K562 (cell line): ENCODE measurements around the gene ZNF594. TPM values are rescaled to one million over a fixed set of nuclear protein-coding genes. Genes with fewer than 3 reads are reported as not detected.

Experiments
- ATAC-seq: fragments of 200-7000 bp; cut with Tn5 transposase; 3 replicates; pipeline ENCODE4 v1.9.1; 2020; ENCODE audit warnings: moderate library complexity
- BruUV-seq: library from RNA; stranded (reverse); fragments of 400-500 nt; replicated peaks from 2 replicates; lab custom pipeline; 2021; lab: Mats Ljungman, UMichigan
- CTCF ChIA-PET: fragments of 300-600 bp; formaldehyde crosslinking; extraction: SDS; loops from one replicate; lab custom pipeline; 2021; ENCODE audit warnings: low intra/inter-chr PET ratio; lab: Yijun Ruan, JAX
- POLR2A ChIA-PET: fragments of 300-600, 350-650 bp; sonication (Branson Sonifier 250); formaldehyde crosslinking; extraction: SDS; loops from one replicate; lab custom pipeline; 2021; ENCODE audit warnings: antibody characterized with exemption, inconsistent platforms; lab: Yijun Ruan, JAX
- DNase-seq, 4 experiments: peaks; one replicate each; pipeline versions ENCODE4 v3.0.0 to v3.0.0-alpha.2; 2011 to 2018; ENCODE audit warnings: low spot score in 3 of 4, mixed read lengths in 3 of 4; ENCODE audit errors: extremely low read depth in 1 of 4
- FAIRE-seq: peaks from 2 replicates; lab custom pipeline; 2011; peaks lifted over from hg19 to GRCh38; lab: Jason Lieb, UNC
- H2AFZ ChIP-seq: 2 replicates; pipeline ENCODE4 v1.6.0; 2011; ENCODE audit warnings: low read depth, low read length, control low read depth, inconsistent platforms
- H3K27ac ChIP-seq: fragments of 200-600 bp; 3 replicates; pipeline ENCODE4 v1.8.0; 2011; ENCODE audit warnings: low read depth, mild to moderate bottlenecking, control low read depth, inconsistent platforms, low read length, moderate library complexity, mixed read lengths; ENCODE audit errors: extremely low read depth
- H3K27me3 ChIP-seq, 2 experiments: fragments of 300-600 bp in 1 of 2; 2 replicates in 1 of 2; 3 replicates in 1 of 2; pipeline versions ENCODE4 v1.6.0 to v1.8.0; 2011; ENCODE audit warnings: inconsistent platforms in 2 of 2, low read length in 2 of 2, mild to moderate bottlenecking in 1 of 2, mixed read lengths in 1 of 2, moderate library complexity in 1 of 2; ENCODE audit not compliant: control insufficient read depth in 2 of 2, insufficient read depth in 2 of 2
- H3K36me3 ChIP-seq: fragments of 300-600 bp; 3 replicates; pipeline ENCODE4 v1.8.0; 2011; ENCODE audit warnings: mild to moderate bottlenecking, low read length, inconsistent platforms; ENCODE audit not compliant: control insufficient read depth, insufficient read depth
- H3K4me1 ChIP-seq, 2 experiments: fragments of 200-600 bp in 1 of 2; replicated peaks in 1 of 2; 2 replicates in 1 of 2; 3 replicates in 1 of 2; pipeline versions ENCODE4 v1.5.1 to v1.8.0; 2011; ENCODE audit warnings: inconsistent platforms in 2 of 2, low read length in 2 of 2, mild to moderate bottlenecking in 1 of 2, mixed read lengths in 1 of 2, moderate library complexity in 1 of 2; ENCODE audit not compliant: control insufficient read depth in 2 of 2, insufficient read depth in 2 of 2
- H3K4me2 ChIP-seq: 2 replicates; pipeline ENCODE4 v1.6.1; 2011; ENCODE audit warnings: low read length, control low read depth, inconsistent platforms, mixed read lengths; ENCODE audit not compliant: insufficient read depth
- H3K4me3 ChIP-seq: fragments of 200-600 bp; sonication (generic), shearing (Covaris generic); 2 replicates; pipeline ENCODE4 v1.5.1; 2016; ENCODE audit warnings: control low read depth, inconsistent platforms
- H3K79me2 ChIP-seq: fragments of 200-600 bp; 3 replicates; pipeline ENCODE4 v1.8.0; 2011; ENCODE audit warnings: low read length, inconsistent platforms; ENCODE audit not compliant: control insufficient read depth, insufficient read depth
- H3K9ac ChIP-seq, 2 experiments: 2 replicates each; pipeline versions ENCODE4 v1.6.0 to v1.6.1; 2011; ENCODE audit warnings: low read depth in 2 of 2, low read length in 2 of 2, control low read depth in 1 of 2, inconsistent platforms in 1 of 2, mild to moderate bottlenecking in 1 of 2, mixed read lengths in 1 of 2; ENCODE audit not compliant: insufficient read depth in 1 of 2
- H3K9me1 ChIP-seq: one replicate; pipeline ENCODE4 v1.6.0; 2011; ENCODE audit warnings: inconsistent platforms, mild to moderate bottlenecking, low read length, moderate library complexity; ENCODE audit not compliant: control insufficient read depth, insufficient read depth
- H3K9me3 ChIP-seq: replicated peaks from 2 replicates; pipeline ENCODE4 v1.5.1; 2011; ENCODE audit warnings: low read depth, low read length, inconsistent platforms; ENCODE audit not compliant: control insufficient read depth, insufficient read depth
- H4K20me1 ChIP-seq: replicated peaks from 2 replicates; pipeline ENCODE4 v1.6.1; 2011; ENCODE audit warnings: low read length, inconsistent platforms, mixed read lengths; ENCODE audit not compliant: control insufficient read depth, insufficient read depth
- BRD9 ChIP-seq: fragments of 450-650 bp; IDR thresholded peaks from 2 replicates; pipeline ENCODE4 v1.6.1; 2018; ENCODE audit warnings: low read depth; ENCODE audit not compliant: partially characterized antibody
- CEBPG ChIP-seq, 3 experiments: fragments of 200-800 bp in 1 of 3; sonication (Bioruptor generic) in 1 of 3; sonication (generic) in 1 of 3; formaldehyde crosslinking in 1 of 3; IDR thresholded peaks in 2 of 3; conservative IDR thresholded peaks in 1 of 3; 2 replicates each; pipeline versions ENCODE4 v1.6.1 to v1.8.0; 2016 to 2022; ENCODE audit warnings: missing compliant biosample characterization in 2 of 3, missing genetic modification characterization in 2 of 3, mild to moderate bottlenecking in 1 of 3, missing genetic modification reagents in 1 of 3
- FOXA1 ChIP-seq: fragments of 450-650 bp; IDR thresholded peaks from 2 replicates; pipeline ENCODE4 v1.6.1; 2016; ENCODE audit warnings: mild to moderate bottlenecking, borderline replicate concordance
- LEF1 ChIP-seq: fragments of 450-650 bp; IDR thresholded peaks from 2 replicates; pipeline ENCODE4 v1.6.1; 2016; ENCODE audit warnings: mild to moderate bottlenecking
- NFIC ChIP-seq: fragments of 450-650 bp; IDR thresholded peaks from 2 replicates; pipeline ENCODE4 v1.6.1; 2017; ENCODE audit warnings: mild to moderate bottlenecking, inconsistent platforms
- POU5F1 ChIP-seq: fragments of 150-350 bp; IDR thresholded peaks from 2 replicates; pipeline ENCODE4 v1.6.1; 2014; ENCODE audit warnings: borderline replicate concordance, low read length, low read depth, mild to moderate bottlenecking; ENCODE audit not compliant: partially characterized antibody
- TOE1 ChIP-seq, 2 experiments: fragments of 450-650 bp in 1 of 2; sonication (generic) in 1 of 2; formaldehyde crosslinking in 1 of 2; IDR thresholded peaks; 2 replicates each; pipeline versions ENCODE4 v1.7.1 to v1.8.0; 2016 to 2022; ENCODE audit warnings: borderline replicate concordance in 2 of 2, mild to moderate bottlenecking in 2 of 2, antibody characterized with exemption in 1 of 2, inconsistent platforms in 1 of 2, low read depth in 1 of 2, missing genetic modification reagents in 1 of 2, moderate library complexity in 1 of 2
- ZKSCAN1 ChIP-seq: fragments of 150-350 bp; IDR thresholded peaks from 2 replicates; pipeline ENCODE4 v1.6.1; 2016; ENCODE audit warnings: low read depth, low read length
- ZNF707 ChIP-seq: fragments of 250-450 bp; sonication (Bioruptor Pico); conservative IDR thresholded peaks from 2 replicates; pipeline ENCODE4 v1.8.0; 2022; ENCODE audit warnings: inconsistent platforms, mild to moderate bottlenecking, moderate library complexity
- ZZZ3 ChIP-seq: fragments of 450-650 bp; IDR thresholded peaks from 2 replicates; pipeline ENCODE4 v1.6.1; 2016; ENCODE audit warnings: antibody characterized with exemption, mild to moderate bottlenecking, moderate library complexity
- WGBS: fragments of 100-300 bp; shearing (Covaris generic); methylation state at CpG from one replicate; pipeline ENCODE4 v1.1.6; 2016; ENCODE audit warnings: low coverage, mixed read lengths; ENCODE audit not compliant: insufficient coverage; ENCODE audit errors: missing lambda C conversion rate; 5-methylcytosine and 5-hydroxymethylcytosine counted together
- in situ Hi-C: fragments of 300-500 bp; cut with MboI; formaldehyde crosslinking; loops from 4 replicates; pipeline ENCODE4 v1.15.0; 2018; ENCODE audit warnings: inconsistent platforms, mixed read lengths
- intact Hi-C: fragments of 100-400 bp; cut with micrococcal nuclease; formaldehyde crosslinking; loops from 2 replicates; pipeline ENCODE4 v1.14.2; 2022
- polyA plus RNA-seq, 8 experiments: library from polyadenylated mRNA; depleted of rRNA in 4 of 8; stranded (reverse) in 5 of 8; unstranded in 3 of 8; fragments of >200 nt; fragmentation: Nextera tagmentation in 2 of 8; fragmentation: Illumina TruSeq in 1 of 8; extraction: Ambion mirVana in 2 of 8; extraction: Trizol in 1 of 8; gene quantifications; 2 replicates each; pipeline versions ENCODE4 v1.2.1 to v1.2.3, GENCODE V29; 2011 to 2014; ENCODE audit warnings: inconsistent platforms in 1 of 8, missing spikeins in 1 of 8
- total RNA-seq, 7 experiments: library from RNA; depleted of rRNA in 6 of 7; stranded (reverse); fragments of >200 nt in 6 of 7; fragmentation: Illumina TruSeq in 2 of 7; extraction: Trizol in 2 of 7; gene quantifications; 2 replicates each; pipeline versions ENCODE4 v1.2.1 to v1.2.3, GENCODE V29; 2011 to 2021; ENCODE audit warnings: low replicate concordance in 1 of 7

Gene ZNF594
- total and polyA plus RNA-seq, 9 of the 15 experiments (the other 6 are each of a cell fraction or from before 2014, with no cell fraction given) = 0.24 to 4.7 (median 2.6) TPM

- no peak for TF ChIP-seq TOE1 (IDR thresholded peaks at IDR 0.05; ENCODE audit: borderline replicate concordance)
- TF ChIP-seq TOE1 (CRISPR knock-in tag; IDR thresholded peaks at IDR 0.05; ENCODE audit: borderline replicate concordance, low read depth) = no peak
- TF ChIP-seq ZZZ3 = no peak
- TF ChIP-seq NFIC = no peak
- TF ChIP-seq ZNF707 (CRISPR knock-in tag) = no peak
- TF ChIP-seq CEBPG (CRISPR knock-in tag; IDR thresholded peaks at IDR 0.05) = no peak
- no peak for TF ChIP-seq CEBPG (tag; conservative IDR thresholded peaks at IDR 0.05 in 1 of 2, IDR thresholded peaks at IDR 0.05 in 1 of 2)
- no peak for TF ChIP-seq BRD9
- TF ChIP-seq FOXA1 = no peak
- no peak for TF ChIP-seq LEF1
- no peak for TF ChIP-seq POU5F1
- no peak for TF ChIP-seq ZKSCAN1
- intact Hi-C loops = no loop called here
- no peak for DNase-seq
These were observed 28.4 kb upstream of the ZNF594 start for GRCh38 chr17:5220074-5220473.

More at GRCh38 chr17:5220074-5220473, 28.4 kb upstream of the ZNF594 start:
- Histone ChIP-seq H3K27ac (no peak overlapping the region), H3K9me3 (no peaks in the 10 kb centered on the region), H3K9me1 (no peaks in the 10 kb centered on the region), H3K27me3 (peaks cover 2 to 7% of the 10 kb centered on the region in 2 experiments; a peak in 2 of 5 replicates), H4K20me1 (no peaks in the 10 kb centered on the region), H3K4me3 (no peak overlapping the region), H3K9ac (no peak overlapping the region), H3K4me2 (no peak overlapping the region), H3K79me2 (no peaks in the 10 kb centered on the region), H2AFZ (no peak overlapping the region), H3K4me1 (no peaks in the 10 kb centered on the region), H3K36me3 (no peaks in the 10 kb centered on the region)
- no TSS peak for BruUV-seq
- FAIRE-seq (no peak), ATAC-seq (no peak)
- in situ Hi-C loops = no loop called here
- 5% methylated on average over 4 of the region's 5 CpGs for WGBS
- ChIA-PET CTCF (no interaction called here), POLR2A (no interaction called here)
